PC-9 (cell line): Measurements from ENCODE around the gene CHST15.

ENCODE experiments used
- CTCF ChIP-seq: fragments of 200-600 bp; sonication (generic); conservative IDR thresholded peaks from 2 replicates; pipeline ENCODE4 v1.6.1; 2017; ENCODE audit warnings: mixed run types, antibody characterized with exemption, mild to moderate bottlenecking, moderate library complexity
- EZH2 ChIP-seq: fragments of 200-600 bp; sonication (generic); IDR thresholded peaks from 2 replicates; pipeline ENCODE4 v1.8.0; 2017; ENCODE audit warnings: antibody characterized with exemption, low read depth

GRCh38 chr10:124012066-124012465 lies 81.3 kb downstream of the CHST15 start:
- TF ChIP-seq CTCF (no peak), EZH2 (no peak)
